8988T (cell line): ENCODE results near the gene NUDT6.
"Not testable (repeated sequence)": the region's sequence is repeated elsewhere in the genome, so short reads cannot be mapped to it uniquely, and the experiment has no call there.

Experiments used
- DNase-seq: peaks from one replicate; pipeline ENCODE4 v3.0.0; 2011

NUDT6 gene

GRCh38 chr4:122873821-122874593 is 48.4 kb downstream of the NUDT6 start:
- DNase-seq: no peak

- DNase-seq: no peak
Measured at GRCh38 chr4:122873146-122873545, 49.3 kb downstream of the NUDT6 start.

GRCh38 chr4:122868235-122868634 is 54.2 kb downstream of the NUDT6 start:
- not testable (repeated sequence) for DNase-seq

GRCh38 chr4:122865425-122865824 is 57.0 kb downstream of the NUDT6 start:
- DNase-seq: no peak

GRCh38 chr4:122863639-122864038 is 58.8 kb downstream of the NUDT6 start:
- no peak for DNase-seq

GRCh38 chr4:122861172-122861943 is 61.0 kb downstream of the NUDT6 start:
- DNase-seq: no peak

- DNase-seq: no peak
Measured at GRCh38 chr4:122858705-122859104, 63.7 kb downstream of the NUDT6 start.

GRCh38 chr4:122857160-122857559 is 65.2 kb downstream of the NUDT6 start:
- DNase-seq: no peak

GRCh38 chr4:122855353-122855890 is 67.0 kb downstream of the NUDT6 start:
- DNase-seq: no peak

GRCh38 chr4:122854447-122855352 is 67.7 kb downstream of the NUDT6 start:
- DNase-seq: no peak

- no peak for DNase-seq
Measured at GRCh38 chr4:122851568-122851967, 70.8 kb downstream of the NUDT6 start.

- not testable (repeated sequence) for DNase-seq
Measured at GRCh38 chr4:122849789-122850188, 72.6 kb downstream of the NUDT6 start.

- DNase-seq: no peak
Measured at GRCh38 chr4:122847931-122848330, 74.5 kb downstream of the NUDT6 start.

GRCh38 chr4:122845760-122846159 is 76.6 kb downstream of the NUDT6 start:
- no peak for DNase-seq

GRCh38 chr4:122845066-122845465 is 77.3 kb downstream of the NUDT6 start:
- DNase-seq: no peak

- DNase-seq: not testable (repeated sequence)
Measured at GRCh38 chr4:122844391-122844790, 78.0 kb downstream of the NUDT6 start.

- DNase-seq: no peak
Measured at GRCh38 chr4:122842984-122843531, 79.3 kb downstream of the NUDT6 start.
